SKM-1 treated with dmso at 0.1 percent for 144 hours (cell line): ENCODE data around the gene MMP10.

Experiments
- DNase-seq: peaks from one replicate; lab custom pipeline; 2025; ENCODE audit not compliant: unreplicated experiment; lab: John Stamatoyannopoulos, UW

Gene MMP10

GRCh38 chr11:102729849-102730815 is 50.3 kb downstream of the MMP10 start:
- DNase-seq, result no peak

GRCh38 chr11:102727890-102728289 is 52.5 kb downstream of the MMP10 start:
- peak; percentile 64 for DNase-seq

GRCh38 chr11:102724904-102725500 is 55.4 kb downstream of the MMP10 start, which contains the start of gene MMP8:
Gene MMP8 (minus strand): TSS chr11:102724954. CDS start chr11:102724855, 99 bp downstream.
- DNase-seq, result no peak

- peak; percentile 80 for DNase-seq
These were observed 57.6 kb downstream of the MMP10 start for GRCh38 chr11:102722821-102723220.
